Stromal cell of bone marrow (primary cell): ENCODE measurements around the gene RALB.

Source experiments
- DNase-seq: peaks from one replicate; pipeline ENCODE4 v3.0.0-alpha.2; 2012; ENCODE audit warnings: low read depth

RALB gene

DNA sequence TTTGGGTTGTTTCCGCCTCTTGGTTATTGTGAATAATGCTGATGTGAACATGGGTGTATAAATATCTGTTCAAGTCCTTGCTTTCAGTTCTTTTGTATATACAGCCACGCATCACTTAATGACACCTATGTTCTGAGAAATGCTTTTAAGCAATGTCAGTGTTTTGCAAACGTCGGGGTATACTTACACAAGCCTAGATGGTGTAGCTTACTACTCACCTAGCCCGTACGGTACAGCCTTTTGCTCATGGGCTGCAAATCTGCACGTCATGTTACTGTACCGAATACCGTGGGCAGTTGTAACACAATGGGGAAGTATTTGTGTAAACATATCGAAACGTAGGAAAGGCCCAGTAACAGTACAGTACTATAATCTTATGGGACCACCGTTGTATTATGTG lies 12.4 kb downstream of the RALB start:
- DNase-seq: no peak

DNA sequence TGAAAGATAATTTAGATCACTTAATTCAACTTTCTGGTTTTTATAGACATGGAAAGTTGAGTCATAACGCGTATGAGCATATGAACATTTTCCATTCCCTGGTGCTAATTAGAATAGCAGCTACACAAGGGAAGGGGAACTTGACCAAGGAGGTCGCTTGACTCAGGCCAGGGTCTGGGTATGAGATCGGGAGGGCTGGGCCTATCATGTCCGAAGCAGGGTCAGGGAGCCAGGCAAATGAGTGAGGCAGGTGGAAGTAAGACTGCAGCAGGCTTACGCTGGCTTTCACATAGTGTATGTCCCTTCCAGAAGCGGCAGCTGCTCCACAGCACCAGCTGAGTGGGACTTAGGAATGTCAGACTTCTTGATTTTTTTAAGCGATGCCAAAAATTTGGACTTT lies 14.7 kb downstream of the RALB start:
- no peak for DNase-seq

DNA sequence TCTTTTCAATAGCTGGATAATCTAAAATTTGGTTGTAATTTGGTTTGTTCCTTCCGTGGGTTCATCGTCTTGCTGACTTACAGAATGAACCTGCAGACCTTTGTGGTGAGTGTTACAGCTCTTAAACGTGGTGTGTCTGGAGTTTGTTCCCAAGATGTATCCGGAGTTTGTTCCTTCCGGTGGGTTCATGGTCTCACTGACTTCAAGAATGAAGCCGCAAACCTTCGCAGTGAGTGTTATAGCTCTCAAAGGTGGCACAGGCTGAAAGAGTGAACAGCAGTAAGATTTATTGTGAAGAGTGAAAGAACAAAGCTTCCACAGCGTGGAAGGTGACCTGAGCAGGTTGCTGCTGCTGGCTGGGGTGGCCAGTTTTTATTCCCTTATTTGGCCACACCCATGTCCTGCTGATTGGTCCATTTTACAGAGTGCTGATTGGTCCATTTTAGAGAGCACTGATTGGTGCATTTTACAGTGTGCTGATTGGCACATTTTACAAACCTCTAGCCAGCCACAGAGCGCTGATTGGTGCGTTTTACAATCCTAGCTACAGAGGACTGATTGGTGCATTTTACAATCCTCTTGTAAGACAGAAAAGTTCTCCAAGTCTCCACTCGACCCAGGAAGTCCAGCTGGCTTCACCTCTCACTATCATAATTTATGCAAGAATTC lies 16.6 kb downstream of the RALB start:
- DNase-seq: no peak

DNA sequence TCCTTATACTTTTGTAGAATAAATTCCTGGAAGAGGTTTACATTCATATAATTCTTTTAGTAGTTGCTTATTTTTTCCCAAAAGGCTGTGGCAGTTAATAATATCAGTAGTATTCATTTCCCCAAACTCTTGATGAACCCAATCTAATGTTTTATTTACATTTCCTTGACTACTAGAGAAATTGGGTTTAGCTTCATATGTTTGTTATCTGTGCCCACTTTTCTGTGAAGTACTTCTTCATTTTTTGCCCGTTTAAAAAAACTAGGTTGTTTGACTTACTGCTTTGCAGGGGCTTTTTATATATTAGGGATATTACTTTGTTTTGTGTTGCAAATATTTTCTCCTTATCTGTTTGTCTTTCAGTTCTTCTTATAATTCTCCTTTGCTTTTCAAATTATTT lies 17.2 kb downstream of the RALB start:
- no peak for DNase-seq

DNA sequence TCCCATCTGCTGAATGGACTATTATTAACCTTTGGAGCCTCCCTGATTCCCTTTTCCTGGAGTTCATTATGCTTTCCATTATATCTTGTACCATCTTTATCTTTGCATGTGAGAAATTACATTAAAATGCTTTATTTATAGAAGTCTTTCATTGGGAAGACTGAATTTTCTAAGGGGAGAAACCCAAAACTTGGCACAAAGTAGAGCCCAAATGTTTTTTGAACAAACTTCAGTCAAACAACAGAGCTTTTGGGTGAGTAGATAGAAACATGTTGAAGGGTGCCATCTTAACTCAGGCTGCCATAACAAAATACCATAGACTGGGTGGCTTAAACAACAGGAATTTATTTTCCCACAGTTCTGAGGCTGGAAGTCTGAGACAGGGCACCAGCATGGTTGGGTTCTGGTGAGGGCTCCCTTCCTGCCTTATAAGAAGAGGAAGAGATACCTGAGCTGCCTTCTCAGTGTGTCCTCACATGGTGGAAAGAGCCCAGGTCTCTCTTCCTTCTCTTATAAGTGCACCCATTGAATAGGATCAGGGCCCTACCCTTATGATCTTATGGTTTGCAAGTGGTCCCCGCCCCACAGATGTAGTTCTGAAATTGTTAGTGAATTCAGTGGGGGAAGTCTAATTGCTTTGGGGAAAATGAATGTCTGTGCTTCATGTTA lies 19.2 kb downstream of the RALB start:
- DNase-seq: no peak

DNA sequence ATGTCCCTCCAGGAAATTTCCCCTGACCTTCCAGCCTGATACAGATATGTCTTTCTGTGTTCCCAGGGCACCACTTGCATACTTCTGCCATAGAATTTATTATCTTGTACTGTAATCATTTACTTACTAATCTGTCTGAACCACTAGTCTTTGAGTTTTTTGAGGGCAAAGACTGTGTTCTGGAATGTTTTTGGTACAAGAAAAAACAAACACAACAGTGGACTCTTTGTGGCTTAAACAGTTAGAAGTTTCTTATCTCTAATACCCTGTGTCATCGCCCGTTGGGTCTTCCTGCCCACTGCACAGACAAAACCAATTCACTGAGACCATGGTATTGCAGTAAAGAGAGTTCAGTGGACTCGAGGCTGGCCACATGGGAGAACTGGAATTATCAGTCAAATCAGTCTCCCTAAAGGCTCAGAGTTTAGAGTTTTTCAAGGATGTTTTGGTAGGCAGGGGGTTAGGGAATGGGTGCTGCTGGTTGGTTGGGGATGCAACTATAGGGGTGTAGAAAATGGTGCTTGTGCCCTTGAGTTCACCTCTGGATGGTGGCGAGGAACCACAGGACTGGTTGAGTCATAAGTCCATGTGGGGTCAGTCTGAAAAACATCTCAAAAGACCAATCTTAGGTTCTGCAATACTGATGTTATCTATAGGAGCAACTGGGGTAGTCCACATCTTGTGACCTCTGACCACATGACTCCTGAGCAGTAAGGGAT lies 20.3 kb downstream of the RALB start:
- no peak for DNase-seq

DNA sequence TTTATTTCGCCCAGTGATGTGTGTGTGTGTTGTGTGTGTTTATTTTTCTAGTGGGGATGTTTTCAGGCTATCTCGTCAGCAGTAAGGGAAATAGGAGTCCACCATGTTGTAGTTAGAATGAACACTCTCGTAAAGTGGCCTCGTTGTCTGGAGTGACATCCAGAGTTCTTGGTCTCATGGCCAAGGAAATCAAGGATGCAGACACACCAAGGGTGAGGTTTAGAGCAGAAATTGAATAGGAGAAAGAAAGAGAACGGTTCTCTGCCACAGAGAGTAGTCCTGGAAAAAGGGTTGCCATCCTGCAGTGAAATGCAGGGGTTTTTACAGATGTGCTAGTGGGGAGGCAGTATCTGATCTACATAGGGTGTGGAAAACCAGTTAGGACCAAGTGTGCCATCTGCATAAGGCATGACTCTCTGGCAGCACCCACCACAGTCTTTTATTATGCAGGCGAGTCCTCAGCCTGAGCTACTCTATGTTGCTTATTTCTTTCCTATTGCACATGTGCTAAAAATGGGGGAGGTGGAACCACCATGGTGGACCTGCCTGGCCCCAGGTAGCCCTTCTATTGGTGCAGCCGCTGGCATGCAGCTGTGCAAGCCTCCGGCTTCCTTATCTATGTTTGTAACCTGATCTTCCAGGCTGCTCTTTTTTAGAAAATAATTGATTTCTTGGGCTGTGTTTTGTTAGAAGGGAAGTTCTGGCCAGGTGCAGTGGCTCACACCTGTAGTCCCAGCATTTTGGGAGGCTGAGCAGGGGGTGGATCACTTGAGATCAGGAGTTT lies 23.2 kb downstream of the RALB start:
- DNase-seq: no peak

DNA sequence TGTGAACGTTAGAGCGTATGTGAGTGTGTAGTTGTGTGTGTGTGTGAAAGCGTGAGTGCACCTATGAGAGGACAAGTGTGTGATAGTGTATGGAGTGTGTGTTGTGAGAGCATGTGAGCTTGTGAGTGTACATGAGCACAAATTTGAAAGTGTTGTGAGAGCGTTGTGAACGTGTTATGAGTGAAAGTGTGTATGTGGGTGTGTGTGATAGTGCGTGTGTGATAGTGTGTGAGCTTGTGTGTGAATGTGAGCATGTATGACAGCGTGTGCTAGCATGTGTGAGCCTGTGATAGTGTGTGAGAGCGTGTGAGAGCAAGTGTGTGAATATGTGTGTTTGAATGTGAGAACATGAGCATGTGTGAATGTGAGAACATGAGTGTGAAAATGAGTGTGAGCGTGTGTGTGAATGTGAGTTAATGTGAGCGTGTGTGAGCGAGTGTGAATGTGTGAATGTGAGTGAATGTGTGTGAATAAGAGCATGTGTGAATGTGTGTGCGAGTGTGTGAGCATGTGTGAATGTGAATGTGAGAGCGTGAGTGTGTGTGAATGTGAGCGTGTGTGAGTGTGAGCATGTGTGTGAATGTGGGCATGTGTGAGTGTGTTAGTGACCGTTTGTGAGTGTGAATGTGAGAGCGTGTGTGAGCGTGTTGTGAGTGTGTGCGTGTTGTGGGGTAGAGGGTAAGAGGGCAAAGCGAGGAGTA lies 25.0 kb downstream of the RALB start:
- DNase-seq: no peak

DNA sequence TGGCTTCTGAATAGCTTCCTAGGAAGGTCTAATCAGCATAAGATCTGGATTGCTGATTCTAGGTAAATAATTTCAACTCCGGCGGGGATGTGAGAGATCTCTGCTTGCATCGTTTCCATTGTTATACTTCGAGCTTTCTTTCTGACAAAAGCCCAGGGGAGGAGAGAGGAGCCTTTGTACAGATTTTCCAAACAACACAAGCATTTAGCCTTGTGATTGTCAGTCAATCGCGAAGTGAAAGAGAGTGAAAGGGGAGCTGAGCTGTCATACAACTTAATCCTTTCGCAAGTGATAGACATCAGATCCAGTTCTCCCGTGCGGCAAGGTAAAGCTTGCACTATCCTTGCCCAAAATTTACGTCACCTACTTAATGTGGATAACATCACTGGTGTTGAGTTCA lies 26.2 kb downstream of the RALB start:
- DNase-seq: no peak

DNA sequence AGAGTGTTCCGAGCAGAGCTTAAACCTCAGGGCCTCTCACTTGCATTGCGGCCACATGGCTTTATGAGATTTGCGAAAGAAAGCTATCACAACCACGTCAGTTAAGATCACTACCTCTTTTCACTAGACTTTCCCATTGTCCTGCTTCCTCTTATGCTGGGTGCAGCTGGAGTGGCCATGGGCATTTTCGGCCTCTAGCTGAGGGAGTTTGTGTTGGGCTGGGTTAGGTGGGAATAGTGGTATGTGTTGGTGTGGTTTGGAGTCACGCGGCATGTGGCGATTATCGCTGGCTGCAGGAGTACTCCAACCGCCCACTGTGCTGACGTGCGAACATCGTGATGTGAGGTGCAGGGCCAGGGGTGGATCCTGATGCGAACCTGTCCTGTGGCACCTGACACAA lies 27.1 kb downstream of the RALB start:
- DNase-seq: no peak

DNA sequence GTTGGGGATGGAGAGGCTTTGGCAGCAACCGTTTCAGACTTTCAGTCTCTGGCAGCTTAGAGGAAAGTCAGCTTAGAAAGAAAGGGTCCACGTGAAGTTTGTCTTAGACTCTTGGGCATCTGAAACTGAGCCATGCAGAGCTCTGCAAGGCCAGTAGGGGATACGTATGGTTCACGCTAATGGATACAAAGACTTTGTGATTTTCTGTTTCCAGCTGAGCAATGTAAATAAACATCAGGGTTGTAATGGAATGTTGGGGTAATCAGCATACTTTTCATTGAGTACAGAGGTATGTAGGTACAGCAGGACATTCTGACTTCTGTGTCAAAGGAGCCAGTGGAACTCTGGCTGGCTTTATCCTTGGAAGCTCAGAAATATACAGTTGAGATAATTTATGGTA lies 31.0 kb downstream of the RALB start:
- DNase-seq: no peak

DNA sequence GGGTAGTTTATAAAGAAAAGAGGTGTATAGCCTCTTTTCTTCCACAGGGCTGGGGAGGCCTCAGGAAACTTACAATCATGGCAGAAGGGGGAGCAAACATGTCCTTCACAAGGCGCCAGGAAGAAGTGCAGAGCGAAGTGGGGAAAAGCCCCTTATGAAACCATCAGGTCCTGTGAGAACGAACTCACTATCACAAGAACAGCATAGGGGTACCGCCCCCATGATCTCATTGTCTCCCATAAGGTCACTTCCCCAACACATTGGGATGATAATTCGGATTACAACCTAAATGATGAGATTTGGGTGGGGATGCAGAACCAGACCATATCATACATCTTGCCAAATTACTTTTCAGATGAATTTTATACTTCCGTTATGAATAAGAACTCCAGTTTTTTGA lies 32.4 kb downstream of the RALB start:
- DNase-seq: no peak

DNA sequence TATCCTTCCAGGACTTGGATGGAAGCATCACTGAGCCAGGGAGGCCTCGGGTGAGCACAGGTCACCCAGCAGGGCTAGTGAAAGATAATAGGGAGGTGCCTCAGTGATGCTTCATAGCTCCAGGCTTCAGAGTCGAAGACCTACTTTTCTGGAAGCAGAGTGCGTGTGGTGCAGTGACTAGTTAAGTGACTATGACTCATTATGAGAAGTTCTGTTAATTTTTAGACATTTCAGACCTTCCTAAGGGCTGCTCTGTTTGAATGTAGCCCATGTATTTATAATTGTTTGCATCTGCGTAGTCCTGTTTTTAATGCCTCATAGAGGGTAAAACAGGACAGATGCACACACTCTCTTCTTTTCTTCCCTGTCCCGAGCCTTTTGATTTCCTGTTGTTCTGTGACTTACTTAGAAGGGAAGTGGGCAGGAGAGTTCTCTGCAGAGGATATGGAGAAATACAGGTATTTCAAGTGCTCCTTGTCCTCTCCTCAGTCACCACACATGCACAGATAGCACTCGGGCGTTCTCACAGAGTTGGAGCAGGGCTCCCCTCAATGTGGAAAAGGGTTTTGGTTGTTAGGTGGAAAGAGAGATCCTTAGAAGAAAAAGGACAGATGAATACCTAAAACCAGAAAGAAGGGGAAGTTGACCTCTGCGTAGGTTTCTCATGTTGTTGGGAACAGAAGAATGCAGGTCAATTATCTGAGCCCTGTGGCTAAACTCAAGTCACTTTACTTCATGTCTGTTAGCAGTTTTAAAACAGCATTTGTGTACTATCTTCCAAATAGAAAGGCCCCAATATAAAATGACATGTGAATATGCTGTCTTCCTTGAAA lies 34.7 kb downstream of the RALB start:
- peak; percentile 82 for DNase-seq

DNA sequence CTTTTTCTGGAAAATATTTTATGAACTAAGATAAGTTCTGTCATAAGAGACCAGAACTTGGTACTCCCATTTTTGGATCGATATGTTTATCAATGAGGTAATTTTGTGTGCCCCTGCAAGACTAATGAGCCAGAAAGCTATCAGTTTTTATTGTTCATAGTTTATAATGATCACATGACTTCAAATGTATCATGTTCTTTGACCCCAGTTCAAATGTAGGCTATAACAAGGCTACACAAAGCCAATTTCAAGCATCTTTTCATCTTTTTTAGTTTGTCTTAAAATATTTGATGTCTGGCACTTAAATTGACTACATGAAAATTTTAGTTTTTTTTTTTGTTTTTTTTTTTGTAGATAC lies 35.3 kb downstream of the RALB start:
- no peak for DNase-seq

DNA sequence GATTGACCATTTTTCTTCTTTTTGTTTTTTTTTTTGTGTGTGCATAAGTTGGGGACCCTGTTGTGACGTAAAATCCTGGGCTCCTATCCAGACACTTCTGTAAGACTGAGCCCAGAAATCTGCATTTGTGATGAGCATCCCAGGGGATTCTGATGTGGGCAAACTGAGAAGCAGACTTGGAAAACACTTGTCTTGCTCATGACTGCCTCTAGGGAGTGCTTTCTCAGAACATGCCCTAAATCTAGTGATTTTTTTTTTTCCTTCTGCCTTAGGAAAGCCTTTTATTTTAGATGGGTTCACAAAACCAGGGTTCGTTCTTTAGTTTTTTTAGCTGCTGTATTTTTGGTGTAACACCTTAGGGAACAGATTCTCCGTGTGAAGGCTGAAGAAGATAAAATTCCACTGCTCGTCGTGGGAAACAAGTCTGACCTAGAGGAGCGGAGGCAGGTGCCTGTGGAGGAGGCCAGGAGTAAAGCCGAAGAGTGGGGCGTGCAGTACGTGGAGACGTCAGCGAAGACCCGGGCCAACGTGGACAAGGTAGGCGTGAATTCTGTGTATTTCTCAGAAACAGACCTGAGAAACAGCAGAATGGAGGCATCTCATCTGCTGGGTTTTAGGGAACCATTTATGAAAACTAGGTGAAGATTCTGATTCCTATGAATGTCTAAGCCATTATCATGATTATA lies 36.7 kb downstream of the RALB start:
- DNase-seq: peak; percentile 51

DNA sequence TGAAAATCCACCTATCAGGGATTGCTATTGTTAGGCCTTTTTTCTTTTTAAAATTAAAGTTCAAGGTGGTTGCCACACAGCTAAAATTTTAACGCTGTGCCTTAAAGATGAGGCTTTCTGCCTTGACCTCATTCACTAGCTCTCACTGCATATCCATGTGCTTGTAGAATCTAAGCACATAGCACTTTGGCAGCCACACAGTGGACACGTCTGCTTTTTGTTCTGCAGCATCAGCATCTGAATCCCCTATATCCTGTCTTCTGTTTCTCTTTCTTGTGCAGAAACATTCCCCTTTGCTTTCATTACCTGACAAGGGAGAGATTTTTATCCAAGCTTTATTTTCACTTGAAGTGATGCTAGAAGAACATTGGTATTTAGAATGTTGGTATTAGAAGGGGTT lies 38.1 kb downstream of the RALB start:
- DNase-seq: no peak

DNA sequence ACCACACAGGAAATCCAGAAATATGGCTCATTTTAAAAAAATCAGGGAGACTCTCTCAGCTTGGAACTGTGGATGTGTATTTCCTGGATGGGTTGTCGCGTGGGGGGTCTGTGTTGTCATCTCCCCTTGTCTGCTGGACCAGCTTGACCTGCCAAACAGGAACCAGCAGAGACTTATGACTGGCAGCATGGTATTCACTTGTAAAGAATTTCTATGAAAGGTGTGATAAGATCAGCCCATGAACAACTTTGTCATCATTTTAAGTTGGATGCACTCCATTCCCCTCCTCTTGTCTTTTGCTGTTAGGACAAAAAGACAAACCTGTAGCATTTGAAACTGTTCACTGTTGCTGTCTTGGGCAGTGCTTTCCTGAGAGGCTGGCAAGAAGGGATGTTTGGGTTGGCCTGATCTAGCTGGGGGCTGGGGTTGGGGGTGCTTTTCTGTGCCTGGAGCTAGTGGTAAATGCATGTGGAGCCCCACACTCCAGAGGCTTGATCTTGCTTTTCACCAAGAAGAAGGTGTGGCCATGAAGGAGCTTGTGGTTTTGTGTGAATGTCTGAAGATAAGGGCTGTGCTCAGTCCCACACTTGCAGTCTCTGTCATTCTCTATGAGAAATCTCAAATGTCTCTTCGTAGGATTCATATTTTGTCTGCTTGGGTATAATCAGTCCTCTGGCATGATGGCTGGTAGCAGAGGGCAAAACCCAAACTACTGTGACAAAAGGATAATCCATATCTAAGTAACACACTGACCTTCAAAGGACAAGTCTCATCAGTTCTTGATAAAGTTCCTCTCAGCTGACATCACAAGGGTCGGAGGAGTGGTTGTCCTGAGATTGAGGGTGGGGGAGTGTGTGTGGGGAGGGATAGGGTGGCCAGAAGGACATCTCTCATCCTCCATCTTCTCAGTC lies 39.0 kb downstream of the RALB start:
- no peak for DNase-seq

DNA sequence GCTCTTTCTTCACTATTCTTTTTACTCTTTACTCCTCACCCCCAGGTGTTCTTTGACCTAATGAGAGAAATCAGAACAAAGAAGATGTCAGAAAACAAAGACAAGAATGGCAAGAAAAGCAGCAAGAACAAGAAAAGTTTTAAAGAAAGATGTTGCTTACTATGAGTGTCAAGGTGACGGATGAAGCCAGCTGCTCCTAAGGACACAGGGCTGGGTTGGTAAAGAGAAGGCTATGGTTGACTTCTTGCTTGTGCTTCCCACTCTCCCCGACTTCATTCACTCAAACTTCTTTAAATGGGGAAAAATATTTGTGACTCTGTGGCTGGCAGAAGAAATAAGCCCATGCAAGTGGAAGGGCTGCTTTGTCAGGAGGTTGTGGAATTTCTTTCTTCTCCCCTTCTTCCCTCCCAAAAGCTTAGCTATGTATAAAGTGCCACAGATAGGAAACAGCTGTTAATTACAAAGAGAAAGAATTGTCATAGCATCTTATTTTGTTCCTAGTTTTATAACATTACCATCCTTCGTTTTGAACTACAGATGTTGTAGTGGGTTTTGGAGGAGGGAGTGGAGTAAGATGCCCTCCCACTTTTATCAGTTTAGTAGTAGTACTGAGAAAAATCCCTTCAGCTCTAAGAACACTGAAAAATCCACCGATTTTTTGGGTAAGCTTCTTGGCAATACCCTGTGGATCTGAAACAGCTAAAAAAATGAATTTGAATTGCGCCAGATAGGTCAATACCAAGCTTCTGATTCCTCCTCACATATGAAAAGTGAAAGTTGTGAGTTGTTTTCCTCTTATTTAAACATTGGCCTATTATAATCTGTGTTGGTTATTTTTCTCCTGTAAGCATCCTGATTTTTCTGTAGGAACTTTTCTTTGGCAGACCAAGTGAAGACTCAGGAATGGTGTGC lies 40.7 kb downstream of the RALB start:
- DNase-seq: no peak

DNA sequence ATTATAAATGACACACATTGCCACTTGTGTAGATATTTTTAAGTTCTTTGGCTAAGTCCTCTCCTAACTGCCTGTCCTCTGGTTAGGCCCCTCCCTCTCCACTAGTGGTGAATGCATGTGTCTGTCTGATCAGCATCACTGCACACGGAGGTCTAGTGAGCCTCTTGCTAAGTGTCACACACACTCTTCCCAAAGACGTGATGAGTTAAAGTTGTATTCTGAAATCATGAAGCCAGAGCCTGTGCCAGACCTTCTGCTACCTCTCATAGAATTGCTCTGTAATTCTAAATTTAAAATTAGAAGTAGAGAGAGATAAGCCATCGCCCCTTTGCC lies 41.3 kb downstream of the RALB start:
- no peak for DNase-seq
